Jurkat, Clone E6-1 (cell line): Measurements from ENCODE around the gene MARCHF3. TPM values are rescaled to one million over a fixed set of nuclear protein-coding genes. Genes with fewer than 3 reads are reported as not detected.
A peak's percentile ranks its signal among the peaks of the same experiment; 100 is the strongest.

ENCODE experiments used
- DNase-seq: peaks from one replicate; pipeline ENCODE4 v3.0.0-alpha.2; 2011; ENCODE audit warnings: low read depth, low spot score
- H3K4me3 ChIP-seq: 2 replicates; pipeline ENCODE4 v1.5.1; 2011; ENCODE audit warnings: mild to moderate bottlenecking, low read length, control low read depth, moderate library complexity
- polyA plus RNA-seq: library from polyadenylated mRNA; unstranded; fragments of >200 nt; gene quantifications from one replicate; pipeline ENCODE4 v1.2.1, GENCODE V29; 2012; ENCODE audit warnings: missing spikeins; ENCODE audit not compliant: insufficient read length, insufficient read depth

Gene MARCHF3
- polyA plus RNA-seq: 2.9 TPM

GRCh38 chr5:127030259-127031146, at the start of gene MARCHF3:
Gene MARCHF3 (minus strand): TSS chr5:127030558. CDS start chr5:126918171, 112,387 bp downstream.
- DNase-seq: peak; percentile 81
- peak within 1 kb of the TSS; percentile 62 for H3K4me3 ChIP-seq

GRCh38 chr5:127079994-127080491, 49.7 kb upstream of the MARCHF3 start:
- H3K4me3 ChIP-seq: no peak overlapping the region
- DNase-seq: no peak

- no peak for DNase-seq
- H3K4me3 ChIP-seq: no peak overlapping the region
These were observed 47.0 kb upstream of the MARCHF3 start for GRCh38 chr5:127077366-127077765.

DNA sequence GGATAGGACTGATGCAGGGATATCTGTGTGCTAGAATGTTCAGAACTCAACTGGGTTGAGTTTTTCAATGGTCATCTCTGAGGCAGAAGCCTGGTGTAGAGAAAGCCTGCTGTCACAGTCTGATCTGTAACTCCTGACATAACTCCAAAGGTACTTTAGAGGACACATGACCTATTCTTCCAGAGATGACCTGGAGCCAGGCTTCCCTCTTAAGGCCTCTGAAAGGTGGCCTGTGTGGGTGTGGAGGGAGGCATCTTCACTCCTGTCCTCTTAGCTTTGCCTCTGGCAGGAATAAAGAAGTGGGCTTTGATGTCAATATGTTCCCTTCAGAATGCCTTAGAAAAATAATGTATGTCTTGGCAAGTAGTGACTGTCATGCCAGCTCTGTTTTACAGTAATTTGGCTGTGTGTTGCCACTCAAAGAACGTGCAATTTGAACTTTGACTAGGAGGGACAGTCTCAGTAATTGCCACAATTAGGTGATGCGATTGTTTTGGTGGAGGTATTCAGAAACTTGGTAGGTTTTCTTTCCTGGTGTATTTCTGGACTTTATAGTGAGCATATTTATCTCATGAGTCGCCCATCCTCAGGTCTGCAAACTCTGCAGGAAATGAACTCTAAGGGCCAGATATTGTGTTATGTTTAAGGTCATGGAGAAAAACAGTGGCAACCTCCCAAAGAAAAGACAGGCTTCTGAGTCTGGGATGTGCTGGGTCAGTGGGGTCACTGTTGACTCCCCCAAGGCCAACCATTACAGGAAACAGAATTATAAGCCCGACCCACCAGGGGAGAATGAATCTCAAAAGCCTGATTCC, 46.2 kb upstream of the MARCHF3 start:
- no peak overlapping the region for H3K4me3 ChIP-seq
- no peak for DNase-seq

DNA sequence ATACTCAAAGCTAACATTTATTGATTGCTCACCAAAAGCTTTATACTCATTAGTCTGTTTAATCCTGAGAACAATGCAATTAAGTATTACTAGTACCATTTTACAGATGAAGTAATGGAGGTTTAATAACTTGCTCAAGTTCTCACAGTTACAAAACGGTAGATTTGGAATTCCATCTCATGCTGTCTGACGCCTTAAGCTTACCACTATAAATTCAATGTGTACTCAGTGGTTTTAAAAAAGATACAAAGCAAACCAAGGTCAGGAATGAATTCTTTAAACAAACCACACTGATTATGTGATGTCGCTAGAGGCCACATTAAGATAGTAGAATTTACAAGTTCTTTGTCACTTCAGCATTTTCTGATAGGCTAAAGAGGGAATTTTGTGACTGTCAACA, 44.1 kb upstream of the MARCHF3 start:
- no peak overlapping the region for H3K4me3 ChIP-seq
- no peak for DNase-seq

DNA sequence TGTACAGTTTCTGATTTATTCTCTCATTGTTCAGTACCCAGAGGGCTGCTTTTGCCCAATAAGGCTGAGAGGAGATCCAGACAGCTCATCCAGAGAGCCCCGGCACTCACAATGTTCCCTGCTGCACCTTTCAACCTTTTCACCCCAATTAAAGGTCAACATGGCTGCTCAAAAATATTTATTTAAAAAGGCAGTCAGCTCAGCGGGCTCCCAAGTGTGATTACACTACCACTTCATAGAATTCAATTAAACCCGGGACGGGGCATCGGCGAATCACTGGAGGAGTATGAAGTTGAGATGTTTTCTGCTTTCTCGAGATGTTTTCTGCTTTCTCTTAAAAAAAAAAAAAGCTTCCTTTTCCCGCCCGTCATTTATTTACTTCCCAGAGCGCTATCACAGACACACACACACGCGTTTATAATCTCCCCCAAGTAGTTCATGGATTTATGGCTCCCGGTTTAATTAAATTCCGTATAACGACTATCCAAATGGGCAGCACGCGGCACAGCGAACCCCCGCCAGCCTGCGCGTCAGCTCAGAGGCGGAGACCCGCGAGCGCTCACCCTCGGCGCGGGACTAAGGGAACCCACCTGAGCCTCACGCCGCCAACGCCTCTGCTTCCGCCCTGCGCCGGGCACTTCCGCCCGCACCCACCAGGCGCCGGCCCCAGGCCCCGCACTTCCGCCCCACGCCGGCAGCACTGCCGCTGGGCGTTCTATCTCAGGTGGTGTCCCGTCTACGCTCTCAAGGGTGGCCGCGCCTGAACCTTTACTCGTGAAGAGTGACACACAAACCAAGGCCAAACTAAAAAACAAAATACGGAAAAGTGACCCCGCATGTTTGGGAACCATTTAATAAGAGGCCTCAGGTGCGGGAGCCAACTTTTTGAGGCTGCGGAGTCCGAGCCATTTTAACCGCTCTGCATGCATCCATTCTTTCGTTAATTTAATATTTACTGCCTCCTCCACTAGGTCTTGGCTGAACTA, 42.8 kb upstream of the MARCHF3 start, which contains the start of gene C5orf63:
C5orf63 (minus strand) TSS at position 642 of the 986 bp plus-strand sequence. CDS start 14,507 bp downstream, outside the sequence.
- no peak within 1 kb of the TSS for H3K4me3 ChIP-seq
- no peak for DNase-seq

DNA sequence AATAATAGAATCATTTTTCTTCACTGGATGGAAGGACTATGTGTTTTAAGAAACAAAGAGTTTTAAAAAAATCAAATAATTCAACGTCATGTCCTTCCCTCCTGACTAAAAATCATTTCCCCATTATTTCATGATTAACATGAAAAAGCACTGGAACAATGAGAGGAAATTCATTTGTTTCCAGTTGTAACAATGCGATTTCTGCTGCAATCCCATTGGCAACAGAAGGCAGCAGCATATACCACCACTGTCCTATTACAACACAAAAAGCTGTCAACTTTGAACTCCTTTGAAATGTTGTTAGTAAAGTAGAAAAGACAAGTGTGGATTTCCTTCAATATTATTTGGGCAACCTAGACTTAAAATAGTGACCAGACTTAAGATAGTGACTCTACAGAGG, 39.9 kb upstream of the MARCHF3 start:
- no peak for DNase-seq
- no peak overlapping the region for H3K4me3 ChIP-seq

DNA sequence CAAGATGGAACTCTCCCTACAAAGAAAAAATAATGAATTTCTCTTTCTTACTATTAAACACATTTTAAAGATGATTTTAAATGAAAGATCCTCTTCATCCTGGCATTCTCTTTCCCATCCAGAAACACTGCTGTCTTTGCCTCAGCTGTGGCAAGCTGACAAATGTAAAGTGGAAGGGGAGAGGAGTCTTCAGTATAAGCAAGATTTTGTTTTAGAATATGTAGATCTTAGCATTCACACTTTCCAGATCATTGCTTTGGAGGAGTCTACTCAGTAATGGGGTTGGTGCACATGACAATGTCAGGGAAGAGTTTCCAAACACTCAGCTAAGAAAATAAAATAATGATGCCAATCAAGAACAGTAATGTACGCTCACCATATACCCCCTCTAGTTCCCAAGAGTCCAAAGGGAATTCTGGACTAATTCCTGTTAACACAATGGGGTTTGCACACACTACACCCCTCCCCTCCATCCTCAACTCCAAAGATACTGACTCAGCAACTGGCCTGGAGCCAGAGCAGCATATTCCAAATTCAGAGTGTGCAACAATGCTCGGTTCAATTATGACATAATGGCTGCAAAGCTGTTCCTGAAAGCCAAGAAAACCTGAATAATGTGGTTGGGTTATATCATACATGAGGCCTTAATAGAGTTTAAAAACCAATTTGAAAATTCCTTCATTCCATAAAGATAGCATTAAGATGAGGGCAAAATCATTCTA, 38.3 kb upstream of the MARCHF3 start:
- DNase-seq: no peak
- no peak overlapping the region for H3K4me3 ChIP-seq

DNA sequence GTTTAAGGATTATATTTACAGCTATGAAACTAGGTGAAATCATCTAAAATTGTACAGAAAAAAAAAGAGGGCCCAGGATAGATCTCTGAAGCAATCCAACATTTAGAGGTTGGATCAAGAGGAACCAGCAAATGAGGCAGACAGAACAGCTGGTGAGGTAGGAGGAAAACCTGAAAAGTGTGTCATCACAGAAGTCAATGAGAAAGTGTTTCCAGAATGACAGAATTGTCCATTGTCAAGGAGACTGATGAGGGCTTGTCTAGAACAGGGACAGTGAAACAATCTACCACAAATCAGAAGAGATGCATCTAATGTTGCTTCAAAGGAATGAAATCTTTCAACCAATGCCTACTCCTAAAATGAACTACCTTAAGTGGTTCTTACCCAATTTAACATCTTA, 36.4 kb upstream of the MARCHF3 start:
- H3K4me3 ChIP-seq: no peak overlapping the region
- DNase-seq: no peak

DNA sequence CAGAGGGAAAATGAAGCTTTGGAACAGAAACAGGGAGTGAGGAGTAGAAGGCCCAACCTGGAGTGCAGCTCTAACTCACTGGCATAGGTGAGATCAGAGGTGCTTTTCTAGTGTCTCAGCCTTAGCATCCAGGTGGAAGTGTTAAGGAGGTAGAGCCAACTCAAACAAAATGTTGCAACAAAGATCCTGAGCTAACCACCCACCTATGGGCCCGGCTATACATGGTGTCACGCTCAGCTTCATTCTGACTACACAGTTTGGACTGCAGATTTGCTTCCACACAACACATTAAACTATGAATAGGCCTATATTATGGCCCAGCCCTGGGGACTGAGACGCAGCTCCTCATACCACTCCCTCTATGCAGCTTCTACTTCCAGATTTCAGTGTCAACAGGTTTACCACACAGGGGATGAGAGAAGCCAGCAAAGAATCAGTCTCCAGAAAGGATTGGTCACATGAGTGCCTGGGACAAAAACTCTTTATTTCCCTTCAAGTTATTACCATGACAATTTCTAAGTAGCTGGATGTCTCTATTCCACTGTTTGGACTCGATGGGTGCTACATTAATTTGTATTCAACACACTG, 34.0 kb upstream of the MARCHF3 start:
- no peak overlapping the region for H3K4me3 ChIP-seq
- DNase-seq: no peak

- DNase-seq: no peak
- H3K4me3 ChIP-seq: no peak overlapping the region
These were observed 33.0 kb upstream of the MARCHF3 start for GRCh38 chr5:127063257-127063913.

GRCh38 chr5:127061956-127062355, 31.6 kb upstream of the MARCHF3 start:
- no peak for DNase-seq
- no peak overlapping the region for H3K4me3 ChIP-seq

DNA sequence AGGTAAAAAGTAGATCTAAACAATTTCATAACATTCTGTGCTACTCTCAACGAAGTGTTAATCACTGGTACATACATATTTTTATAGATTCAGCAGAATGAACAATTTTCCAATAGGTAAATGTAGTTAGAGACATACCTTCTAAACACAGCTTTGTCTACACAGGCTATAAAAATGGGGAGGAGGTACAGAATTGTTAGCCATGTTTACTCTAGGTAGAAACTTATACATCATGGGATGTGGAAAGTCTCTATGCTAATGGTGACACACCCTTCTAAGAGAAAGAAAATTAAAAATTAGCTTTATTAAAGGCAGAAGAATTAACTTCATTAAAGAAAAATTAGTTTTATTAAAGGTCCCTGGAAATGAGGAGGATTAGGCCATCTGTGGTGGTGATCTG, 31.2 kb upstream of the MARCHF3 start:
- no peak overlapping the region for H3K4me3 ChIP-seq
- DNase-seq: no peak

GRCh38 chr5:127060470-127060985, 30.2 kb upstream of the MARCHF3 start:
- DNase-seq: no peak
- H3K4me3 ChIP-seq: no peak overlapping the region

- DNase-seq: no peak
- no peak overlapping the region for H3K4me3 ChIP-seq
These were observed 26.5 kb upstream of the MARCHF3 start for GRCh38 chr5:127056896-127057295.

DNA sequence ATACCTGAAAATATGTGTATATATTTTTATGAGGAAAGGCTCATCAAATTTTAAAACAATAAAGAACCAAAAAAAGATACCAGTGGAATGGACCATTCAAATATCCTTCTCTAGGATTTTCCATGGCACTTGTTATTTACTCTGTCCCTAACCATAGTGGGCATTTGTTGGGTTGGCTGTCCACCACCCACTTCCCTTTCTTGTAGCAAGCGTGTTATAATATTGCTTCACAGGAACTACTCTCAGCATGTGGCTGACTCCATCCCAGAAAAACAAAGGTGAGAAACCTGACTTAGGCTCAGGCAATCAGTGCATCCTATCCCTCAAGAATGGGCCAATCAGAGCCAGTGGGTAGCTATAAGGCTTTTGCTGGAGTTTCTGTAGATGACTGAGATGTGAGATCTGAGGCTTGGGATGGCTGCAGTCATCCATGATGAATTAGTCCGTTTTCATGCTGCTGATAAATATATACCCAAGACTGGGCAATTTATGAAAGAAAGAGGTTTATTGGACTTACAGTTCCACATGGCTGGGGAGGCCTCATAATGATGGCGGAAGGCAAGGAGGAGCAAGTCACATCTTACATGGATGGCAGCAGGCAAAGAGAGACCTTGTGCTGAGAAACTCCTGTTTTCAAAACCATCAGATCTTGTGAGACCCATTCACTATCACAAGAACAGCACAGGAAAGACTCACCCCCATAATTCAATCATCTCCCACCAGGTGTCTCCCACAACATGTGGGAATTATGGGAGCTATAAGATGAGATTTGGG, 25.7 kb upstream of the MARCHF3 start:
- H3K4me3 ChIP-seq: no peak overlapping the region
- DNase-seq: no peak
